Ovary (tissue), 9 donors: Measurements from ENCODE around the gene ASAP2. TPM values are rescaled to one million over a fixed set of nuclear protein-coding genes. Genes with fewer than 3 reads are reported as not detected.
A peak's percentile ranks its signal among the peaks of the same experiment; 100 is the strongest.

Experiments
- DNase-seq, 5 donors: peaks; one replicate each; pipeline ENCODE4 v3.0.0-alpha.2; 2019 to 2020
- H3K27ac ChIP-seq, 2 donors: fragments of 200-600 bp; one replicate each; pipeline versions ENCODE4 v1.5.1 to v1.8.0; 2019 to 2022
- H3K27me3 ChIP-seq: fragments of 200-600 bp; one replicate; pipeline ENCODE4 v1.8.0; 2022
- H3K36me3 ChIP-seq: fragments of 200-600 bp; sonication (generic); one replicate; pipeline ENCODE4 v1.5.1; 2019
- H3K4me1 ChIP-seq: one replicate; pipeline ENCODE4 v1.8.1; 2013; ENCODE audit warnings: mild to moderate bottlenecking, moderate library complexity; ENCODE audit not compliant: insufficient read depth
- H3K4me3 ChIP-seq: fragments of 200-600 bp; sonication (generic); one replicate; pipeline ENCODE4 v1.5.1; 2017
- H3K9me3 ChIP-seq, 2 donors: fragments of 200-600 bp in 1 of 2; sonication (generic) in 1 of 2; one replicate each; pipeline versions ENCODE4 v1.5.1 to v1.8.1; 2013 to 2019; ENCODE audit warnings: mild to moderate bottlenecking in 1 of 2, moderate library complexity in 1 of 2
- EP300 ChIP-seq: sonication (generic); formaldehyde crosslinking; IDR thresholded peaks from one replicate; pipeline ENCODE4 v1.6.1; 2017; ENCODE audit warnings: antibody characterized with exemption
- POLR2A ChIP-seq: fragments of 450-650 bp; IDR thresholded peaks from one replicate; pipeline ENCODE4 v1.6.1; 2017; ENCODE audit warnings: antibody characterized with exemption, mild to moderate bottlenecking, moderate library complexity
- WGBS, 3 donors: extraction: QIAGEN DNeasy Blood & Tissue Kit in 1 of 3; methylation state at CpG; one replicate each; pipeline versions ENCODE4 v1.1.5 to v1.1.7; 2013 to 2017; 5-methylcytosine and 5-hydroxymethylcytosine counted together
- intact Hi-C, 4 donors: fragments of 100-400 bp; cut with DNase I; formaldehyde crosslinking; loops; one replicate each; pipeline versions ENCODE4 v1.11.0 to v1.15.1; 2022 to 2023
- polyA plus RNA-seq, 2 donors: library from polyadenylated mRNA; stranded (reverse); fragments of 200-250 nt in 1 of 2; fragments of 350-450 nt in 1 of 2; fragmentation: Illumina TruSeq in 1 of 2; extraction: RNeasy Lipid Tissue Mini Kit (QIAGEN cat#74804) in 1 of 2; gene quantifications; one replicate each; pipeline ENCODE4 v1.2.3, GENCODE V29; 2013 to 2014
- total RNA-seq, 7 donors: library from RNA; depleted of rRNA in 2 of 7; stranded (reverse); fragments of >200 nt in 2 of 7; fragmentation: NEBNext Ultra II Directional in 3 of 7; extraction: Animal tissue kit (Norgen Biotek cat#: 25700) in 3 of 7; gene quantifications; one replicate each; pipeline versions ENCODE4 v1.1.0 to v1.2.4, GENCODE V29; 2016 to 2023
- TF ChIP-seq, protein P1 (sequence below), 3 donors: fragments of 450-650 bp in 2 of 3; fragments of 200-600 bp in 1 of 3; IDR thresholded peaks; one replicate each; pipeline versions ENCODE4 v1.5.1 to v1.8.0; 2016 to 2022; ENCODE audit warnings: antibody characterized with exemption in 3 of 3, mild to moderate bottlenecking in 1 of 3
- donor health status: DM: no; HTN: no; CAD: no; lungs with moderate emphysema.
- donor health status: DM: no; HTN: no; CAD: no.
- donor health status: Bipolar disorder and iron deficiency.
- donor health status: DM: yes; HTN: yes; CAD: no.
- donor health status: DM: no; HTN: no; CAD: no.
- donor health status: DM: yes; HTN: yes; CAD: no.

ASAP2 gene
- total and polyA plus RNA-seq, 9 donors = 10.3 to 22.7 (median 15.5) TPM

DNA sequence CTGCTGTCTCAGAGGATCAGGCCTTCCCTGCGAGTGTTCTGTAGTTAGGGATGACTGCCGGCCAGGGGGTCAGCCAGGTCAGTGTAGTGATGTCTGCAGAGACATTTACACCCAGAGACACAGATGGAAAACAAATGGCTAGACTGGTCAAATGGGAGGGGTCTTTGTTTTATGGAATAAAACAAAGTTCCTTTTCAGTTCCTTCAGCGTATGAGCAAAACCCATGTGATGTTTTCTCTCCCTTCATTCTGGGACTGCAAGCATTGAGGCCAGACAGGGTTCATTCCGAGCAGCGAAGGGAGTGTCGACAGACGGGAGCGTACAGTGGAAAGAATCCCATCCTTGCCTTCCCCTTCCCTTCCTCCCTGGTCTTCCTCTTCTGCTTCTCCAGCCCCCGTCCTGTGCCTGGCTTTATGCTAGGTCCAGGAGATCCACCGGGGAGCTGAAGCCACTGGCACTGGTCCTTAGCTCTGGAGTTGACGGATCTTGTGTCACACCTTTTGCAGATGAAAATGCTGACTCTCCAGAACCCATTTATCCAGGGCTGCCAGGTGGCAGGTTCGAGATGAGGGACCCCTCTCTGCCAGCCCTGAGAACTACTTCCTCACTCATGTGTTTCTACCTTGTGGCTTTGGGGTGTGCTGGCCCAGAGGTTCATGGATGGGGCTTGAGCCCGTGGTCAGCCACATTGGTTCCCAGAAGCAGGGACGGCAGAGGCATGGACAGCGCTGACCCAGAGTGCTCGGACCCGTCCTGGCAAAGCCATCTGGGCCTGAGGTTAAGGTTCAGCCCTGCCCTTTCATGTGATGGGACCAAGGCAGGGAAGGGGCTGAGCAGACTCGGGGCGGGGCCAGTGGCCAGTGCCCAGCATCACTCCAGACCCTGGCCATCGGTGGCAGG is 192.5 kb downstream of the ASAP2 start:
- intact Hi-C loops = no loop called here
- Histone ChIP-seq H3K4me1 (no peaks in the 10 kb centered on the region), H3K27ac (no peak overlapping the region), H3K27me3 (no peaks in the 10 kb centered on the region), H3K9me3 (no peaks in the 10 kb centered on the region), H3K36me3 (no peaks in the 10 kb centered on the region), H3K4me3 (no peak overlapping the region)
- DNase-seq = peak in 3 of 5 donors; percentile 48 to 56 (median 51)
- WGBS, 3 donors = 57 to 74% (median 66%) methylated on average over 18 to 20 of the region's 20 CpGs
- TF ChIP-seq, protein P1, sequence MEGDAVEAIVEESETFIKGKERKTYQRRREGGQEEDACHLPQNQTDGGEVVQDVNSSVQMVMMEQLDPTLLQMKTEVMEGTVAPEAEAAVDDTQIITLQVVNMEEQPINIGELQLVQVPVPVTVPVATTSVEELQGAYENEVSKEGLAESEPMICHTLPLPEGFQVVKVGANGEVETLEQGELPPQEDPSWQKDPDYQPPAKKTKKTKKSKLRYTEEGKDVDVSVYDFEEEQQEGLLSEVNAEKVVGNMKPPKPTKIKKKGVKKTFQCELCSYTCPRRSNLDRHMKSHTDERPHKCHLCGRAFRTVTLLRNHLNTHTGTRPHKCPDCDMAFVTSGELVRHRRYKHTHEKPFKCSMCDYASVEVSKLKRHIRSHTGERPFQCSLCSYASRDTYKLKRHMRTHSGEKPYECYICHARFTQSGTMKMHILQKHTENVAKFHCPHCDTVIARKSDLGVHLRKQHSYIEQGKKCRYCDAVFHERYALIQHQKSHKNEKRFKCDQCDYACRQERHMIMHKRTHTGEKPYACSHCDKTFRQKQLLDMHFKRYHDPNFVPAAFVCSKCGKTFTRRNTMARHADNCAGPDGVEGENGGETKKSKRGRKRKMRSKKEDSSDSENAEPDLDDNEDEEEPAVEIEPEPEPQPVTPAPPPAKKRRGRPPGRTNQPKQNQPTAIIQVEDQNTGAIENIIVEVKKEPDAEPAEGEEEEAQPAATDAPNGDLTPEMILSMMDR (IDR thresholded peaks at IDR 0.05) = no peak
- no peak for TF ChIP-seq EP300
- TF ChIP-seq POLR2A = no peak

DNA sequence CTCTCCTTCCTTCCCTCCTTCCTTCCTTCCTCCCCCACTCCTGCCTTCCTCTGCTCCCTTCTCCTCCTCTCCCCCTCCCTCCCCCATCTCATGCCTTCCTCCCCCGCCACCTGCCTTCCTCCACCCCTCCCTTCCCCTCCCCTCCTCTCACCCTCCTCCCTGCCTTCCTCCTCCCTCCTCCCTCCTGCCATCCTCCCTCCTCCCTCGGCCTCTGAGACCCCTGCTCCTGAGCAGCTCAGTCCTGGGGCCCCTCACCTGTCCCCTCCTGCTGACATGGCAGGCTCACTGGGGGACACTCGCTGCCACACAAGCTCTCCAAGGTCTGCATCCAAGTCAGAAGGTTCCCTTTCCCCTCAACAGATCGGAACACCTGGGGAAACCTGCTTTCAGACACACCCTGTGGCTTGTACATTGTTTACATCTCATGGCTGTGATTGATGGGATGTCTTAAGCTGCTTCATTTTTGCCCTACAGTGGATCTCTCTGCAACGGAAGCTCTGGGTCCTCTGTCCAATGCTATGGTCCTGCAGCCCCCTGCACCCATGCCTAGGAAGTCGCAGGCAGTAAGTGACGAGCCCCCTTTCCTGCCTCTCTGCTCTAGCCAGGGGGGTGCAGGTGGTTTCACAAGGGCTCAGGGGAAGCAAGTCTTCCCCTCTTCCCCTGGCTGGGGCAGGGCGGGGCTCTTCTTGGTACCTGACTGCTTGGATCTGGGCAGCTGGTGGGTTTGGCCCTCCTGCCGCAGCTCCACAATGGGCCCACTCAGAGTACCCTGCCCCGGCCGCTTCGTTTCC is 193.9 kb downstream of the ASAP2 start:
- no peak overlapping the region for H3K4me3 ChIP-seq
- no peaks in the 10 kb centered on the region for H3K36me3 ChIP-seq
- peak in 1 of 5 donors; percentile 27 for DNase-seq
- no peaks in the 10 kb centered on the region for H3K4me1 ChIP-seq
- TF ChIP-seq EP300 (no peak), POLR2A (no peak)
- TF ChIP-seq, protein P1 (IDR thresholded peaks at IDR 0.05) = no peak
- H3K9me3 ChIP-seq = no peaks in the 10 kb centered on the region
- WGBS, 3 donors = 90 to 94% (median 92%) methylated on average over 11 to 12 of the region's 12 CpGs
- intact Hi-C loops = no loop called here
- H3K27me3 ChIP-seq = no peaks in the 10 kb centered on the region
- no peak overlapping the region for H3K27ac ChIP-seq

DNA sequence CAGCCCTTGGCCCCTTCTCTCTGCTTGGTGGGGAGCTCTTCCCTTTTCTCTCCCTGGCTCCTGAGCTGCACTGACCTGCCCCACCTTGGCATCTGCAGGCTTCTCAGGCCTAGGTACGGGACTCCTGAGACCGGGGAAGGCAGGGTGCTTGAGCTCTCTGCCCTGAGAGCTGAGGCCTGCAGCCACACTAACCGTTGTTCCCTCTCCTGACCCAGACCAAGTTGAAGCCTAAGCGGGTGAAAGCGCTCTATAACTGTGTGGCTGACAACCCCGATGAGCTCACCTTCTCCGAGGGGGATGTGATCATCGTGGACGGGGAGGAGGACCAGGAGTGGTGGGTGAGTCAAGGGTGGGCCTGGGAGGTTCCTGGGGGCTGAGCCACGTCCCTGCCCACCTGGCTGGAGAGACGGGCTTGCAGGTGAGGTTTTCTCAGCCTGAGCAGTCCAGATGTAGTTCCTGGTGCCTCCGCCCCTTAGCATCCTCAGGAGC is 194.5 kb downstream of the ASAP2 start:
- H3K4me1 ChIP-seq = no peaks in the 10 kb centered on the region
- no peak for DNase-seq
- no peaks in the 10 kb centered on the region for H3K9me3 ChIP-seq
- H3K36me3 ChIP-seq = no peaks in the 10 kb centered on the region
- no peak for TF ChIP-seq POLR2A
- no peak for TF ChIP-seq EP300
- TF ChIP-seq, protein P1 (IDR thresholded peaks at IDR 0.05) = no peak
- no peak overlapping the region for H3K27ac ChIP-seq
- intact Hi-C loops = no loop called here
- H3K27me3 ChIP-seq = no peaks in the 10 kb centered on the region
- H3K4me3 ChIP-seq = no peak overlapping the region
- WGBS, 3 donors = 92 to 94% (median 93%) methylated on average over 12 of the region's 12 CpGs

DNA sequence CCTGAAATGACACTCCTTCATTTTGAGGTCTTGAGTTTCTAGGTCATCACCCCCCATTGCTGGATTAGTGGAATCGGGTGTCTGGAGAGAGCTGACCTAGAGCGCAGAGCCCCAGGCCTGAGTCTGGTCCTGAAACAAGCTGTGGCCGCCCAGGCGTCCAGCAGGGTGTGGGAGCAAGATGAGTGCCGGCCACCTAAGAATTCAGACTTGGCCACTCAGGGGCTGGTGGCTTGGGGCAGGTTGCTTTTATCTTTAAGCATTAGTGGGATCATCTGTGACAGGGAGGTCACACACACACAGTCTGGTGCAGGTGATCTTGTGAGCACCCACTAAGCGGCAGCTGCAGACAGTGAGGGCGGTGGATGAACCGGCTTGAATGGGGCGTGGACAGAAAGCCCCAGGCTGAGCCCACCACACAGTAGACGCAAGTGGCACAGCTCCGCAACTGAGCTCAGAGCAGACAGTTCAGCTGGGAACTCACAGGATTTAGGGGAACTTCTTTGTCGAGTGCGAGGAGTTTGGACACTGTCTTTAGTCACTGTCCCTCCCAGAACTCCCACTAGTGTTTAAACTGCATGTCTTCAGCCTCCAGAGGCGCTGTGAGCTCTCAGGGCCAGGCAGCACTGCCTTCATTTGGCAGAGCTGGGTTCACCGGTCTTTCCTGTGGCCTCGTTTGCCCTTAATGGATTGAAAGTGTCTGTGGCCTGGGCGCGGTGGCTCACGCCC is 195.2 kb downstream of the ASAP2 start:
- Histone ChIP-seq H3K27me3 (no peaks in the 10 kb centered on the region), H3K4me1 (no peaks in the 10 kb centered on the region), H3K36me3 (no peaks in the 10 kb centered on the region), H3K9me3 (no peaks in the 10 kb centered on the region), H3K4me3 (no peak overlapping the region), H3K27ac (no peak overlapping the region)
- DNase-seq = no peak
- WGBS, 3 donors = 93 to 98% (median 94%) methylated on average over 18 to 19 of the region's 19 CpGs
- TF ChIP-seq, protein P1 (IDR thresholded peaks at IDR 0.05) = no peak
- no peak for TF ChIP-seq EP300
- no peak for TF ChIP-seq POLR2A
- intact Hi-C loops = no loop called here
